ENCODE results near the gene MICU1. TPM values are rescaled to one million over a fixed set of nuclear protein-coding genes. Genes with fewer than 3 reads are reported as not detected.

The MICU1 gene
- total RNA-seq, 2 experiments from 2014 or later = 27.2 to 33.6 TPM

DNA sequence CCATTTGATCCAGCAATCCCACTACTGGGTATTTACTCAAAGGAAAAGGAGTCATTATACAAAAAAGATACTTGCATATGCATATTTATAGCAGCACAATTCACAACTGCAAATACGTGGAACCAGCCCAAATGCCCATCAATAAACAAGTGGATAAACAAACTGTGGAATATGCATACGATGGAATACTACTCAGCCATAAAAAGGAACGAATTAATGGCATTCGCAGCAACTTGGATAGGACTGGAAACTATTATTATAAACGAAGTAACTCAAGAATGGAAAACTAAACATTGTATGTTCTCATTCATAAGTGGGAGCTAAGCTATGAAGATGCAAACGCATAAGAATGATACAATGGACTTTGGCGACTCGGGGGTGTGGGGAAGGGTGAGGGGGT, 108.6 kb downstream of the MICU1 start:
- no peak overlapping the region for H3K4me2 ChIP-seq (ENCODE audit: low read length)
- ChIA-PET CTCF (ENCODE audit: unreplicated experiment) (no interaction called here), POLR2A (no interaction called here)
- H4K20me1 ChIP-seq (ENCODE audit: insufficient read depth, low read length) = no peaks in the 10 kb centered on the region
- no peaks in the 10 kb centered on the region for H3K79me2 ChIP-seq (ENCODE audit: insufficient read depth, low read depth, low read length)
- intact Hi-C loops (cut with micrococcal nuclease; ENCODE audit: unreplicated experiment) = no loop called here
- no peaks in the 10 kb centered on the region for H3K36me3 ChIP-seq (ENCODE audit: insufficient read depth, low read length)
- H3K9me2 ChIP-seq (ENCODE audit: insufficient read depth, low read length) = no peaks in the 10 kb centered on the region
- H3K4me3 ChIP-seq (ENCODE audit: low read depth, low read length, poor library complexity, severe bottlenecking) = no peak overlapping the region
- H3K9me3 ChIP-seq (ENCODE audit: low read length) = no peaks in the 10 kb centered on the region
- H3K27ac ChIP-seq (ENCODE audit: low read depth, low read length, poor library complexity, severe bottlenecking) = no peak overlapping the region
- BruUV-seq (replicated peaks) = no TSS peak
- H2AFZ ChIP-seq (ENCODE audit: low read length) = no peak overlapping the region
- TF ChIP-seq EZH2phosphoT487 (IDR thresholded peaks at IDR 0.05; ENCODE audit: borderline replicate concordance, low read depth, low read length) (no peak), CTCF (conservative IDR thresholded peaks at IDR 0.05; ENCODE audit: low read length) (no peak)
- no peak for DNase-seq (ENCODE audit: low spot score)
- H3K4me1 ChIP-seq (ENCODE audit: insufficient read depth, low read length, poor library complexity, severe bottlenecking) = no peaks in the 10 kb centered on the region

DNA sequence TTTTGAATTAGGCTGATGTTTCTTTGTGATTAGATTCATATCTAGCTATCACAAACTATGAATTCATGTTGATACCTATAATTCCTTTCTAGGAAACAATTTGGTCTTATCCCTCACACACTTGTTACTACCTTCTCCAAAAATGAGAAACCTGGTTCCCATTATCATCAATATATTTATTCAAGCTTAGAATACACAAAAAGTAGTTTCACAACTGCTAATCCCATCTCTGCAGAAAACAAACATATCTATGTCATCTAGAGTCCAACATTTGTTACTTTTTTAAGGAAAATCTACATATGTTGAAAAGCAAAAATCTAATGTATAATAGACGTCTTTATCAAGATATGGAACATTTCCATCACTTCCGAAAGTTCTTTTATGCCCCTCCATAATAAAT, 110.4 kb downstream of the MICU1 start:
- intact Hi-C loops (cut with micrococcal nuclease; ENCODE audit: unreplicated experiment) = no loop called here
- H3K4me1 ChIP-seq (ENCODE audit: insufficient read depth, low read length, poor library complexity, severe bottlenecking) = no peaks in the 10 kb centered on the region
- no peaks in the 10 kb centered on the region for H3K9me3 ChIP-seq (ENCODE audit: low read length)
- BruUV-seq (replicated peaks) = no TSS peak
- TF ChIP-seq EZH2phosphoT487 (IDR thresholded peaks at IDR 0.05; ENCODE audit: borderline replicate concordance, low read depth, low read length) = no peak
- TF ChIP-seq CTCF (conservative IDR thresholded peaks at IDR 0.05; ENCODE audit: low read length) = no peak
- H3K79me2 ChIP-seq (ENCODE audit: insufficient read depth, low read depth, low read length) = no peaks in the 10 kb centered on the region
- ChIA-PET POLR2A (interaction anchor here (1.4 kb wide), 1 partner anchor 12 kb away, joined by 4 read pairs; no protein-coding TSS in a partner anchor), CTCF (ENCODE audit: unreplicated experiment) (no interaction called here)
- DNase-seq (ENCODE audit: low spot score) = no peak
- H4K20me1 ChIP-seq (ENCODE audit: insufficient read depth, low read length) = no peaks in the 10 kb centered on the region
- no peak overlapping the region for H3K4me2 ChIP-seq (ENCODE audit: low read length)
- no peak overlapping the region for H3K4me3 ChIP-seq (ENCODE audit: low read depth, low read length, poor library complexity, severe bottlenecking)
- no peak overlapping the region for H2AFZ ChIP-seq (ENCODE audit: low read length)
- H3K9me2 ChIP-seq (ENCODE audit: insufficient read depth, low read length) = no peaks in the 10 kb centered on the region
- H3K36me3 ChIP-seq (ENCODE audit: insufficient read depth, low read length) = no peaks in the 10 kb centered on the region
- H3K27ac ChIP-seq (ENCODE audit: low read depth, low read length, poor library complexity, severe bottlenecking) = no peak overlapping the region

GRCh38 chr10:72513910-72514309, 112.0 kb downstream of the MICU1 start:
- Histone ChIP-seq H3K79me2 (ENCODE audit: insufficient read depth, low read depth, low read length) (no peaks in the 10 kb centered on the region), H3K9me3 (ENCODE audit: low read length) (no peaks in the 10 kb centered on the region), H3K36me3 (ENCODE audit: insufficient read depth, low read length) (no peaks in the 10 kb centered on the region), H3K4me3 (ENCODE audit: low read depth, low read length, poor library complexity, severe bottlenecking) (no peak overlapping the region), H3K9me2 (ENCODE audit: insufficient read depth, low read length) (no peaks in the 10 kb centered on the region), H4K20me1 (ENCODE audit: insufficient read depth, low read length) (no peaks in the 10 kb centered on the region), H3K4me2 (ENCODE audit: low read length) (no peak overlapping the region), H3K4me1 (ENCODE audit: insufficient read depth, low read length, poor library complexity, severe bottlenecking) (no peaks in the 10 kb centered on the region), H3K27ac (ENCODE audit: low read depth, low read length, poor library complexity, severe bottlenecking) (no peak overlapping the region), H2AFZ (ENCODE audit: low read length) (no peak overlapping the region)
- POLR2A ChIA-PET = interaction anchor here (1.4 kb wide), 1 partner anchor 14 kb away, joined by 4 read pairs; no protein-coding TSS in a partner anchor
- TF ChIP-seq EZH2phosphoT487 (IDR thresholded peaks at IDR 0.05; ENCODE audit: borderline replicate concordance, low read depth, low read length) (no peak), CTCF (conservative IDR thresholded peaks at IDR 0.05; ENCODE audit: low read length) (no peak)
- no TSS peak for BruUV-seq (replicated peaks)
- CTCF ChIA-PET (ENCODE audit: unreplicated experiment) = no interaction called here
- intact Hi-C loops (cut with micrococcal nuclease; ENCODE audit: unreplicated experiment) = no loop called here
- no peak for DNase-seq (ENCODE audit: low spot score)

All from OCI-LY7 (cell line).